ENCODE measurements around the gene CELF3. TPM values are rescaled to one million over a fixed set of nuclear protein-coding genes. Genes with fewer than 3 reads are reported as not detected.

The CELF3 gene
- total and polyA plus RNA-seq, 2 donors (not counting 1 experiment from before 2014, with no cell fraction given), result not detected

DNA sequence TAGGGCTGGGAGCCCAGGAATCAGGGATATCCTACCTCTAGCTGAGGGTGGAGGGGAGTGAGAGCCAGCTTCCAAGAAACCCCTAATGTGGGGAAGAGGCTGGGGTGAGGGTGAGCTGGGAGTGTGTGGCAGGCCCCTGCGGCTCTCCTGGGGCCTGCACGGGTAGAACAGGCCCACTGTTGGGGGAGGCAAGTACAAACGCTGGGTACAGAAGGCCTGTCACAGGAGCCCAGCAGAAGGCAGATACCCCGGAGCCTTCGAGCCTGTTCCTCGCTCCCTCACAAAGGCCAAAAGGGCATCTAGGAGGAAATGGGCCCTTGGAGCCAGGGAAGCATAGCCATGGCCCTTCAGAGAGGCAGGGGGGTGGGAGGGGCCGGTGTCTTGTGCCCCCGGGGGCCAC, 13.7 kb downstream of the CELF3 start:
- Histone ChIP-seq H3K36me3 (replicated peaks in 1 of 2; ENCODE audit: control extremely low read depth in 1 of 2, control insufficient read depth in 1 of 2, extremely low read depth in 1 of 2, insufficient read depth in 2 of 2, low read length in 1 of 2) (peaks cover 3 to 20% of the 10 kb centered on the region in 2 experiments), H3K9me3 (ENCODE audit: control extremely low read depth in 1 of 3, control insufficient read depth in 2 of 3, insufficient read depth in 1 of 3, low read length in 2 of 3) (no peaks in the 10 kb centered on the region), H3K27ac (ENCODE audit: low read length in 2 of 2) (no peak overlapping the region), H3K27me3 (replicated peaks in 1 of 4; ENCODE audit: control extremely low read depth in 1 of 4, control insufficient read depth in 3 of 4, insufficient read depth in 4 of 4, low read length in 3 of 4) (peaks cover 0 to 5% (median 0%) of the 10 kb centered on the region in 4 experiments), H3K4me2 (replicated peaks; ENCODE audit: low read depth, low read length, poor library complexity, severe bottlenecking) (no peak overlapping the region), H2AFZ (ENCODE audit: insufficient read depth, low read depth, low read length, poor library complexity, severe bottlenecking) (no peak overlapping the region), H3K79me2 (ENCODE audit: control insufficient read depth, insufficient read depth, low read length) (no peaks in the 10 kb centered on the region), H3K4me1 (ENCODE audit: control insufficient read depth in 2 of 2, insufficient read depth in 2 of 2, low read length in 2 of 2) (no peaks in the 10 kb centered on the region), H4K20me1 (ENCODE audit: control insufficient read depth, insufficient read depth, low read length, poor library complexity, severe bottlenecking) (no peaks in the 10 kb centered on the region), H3K9ac (ENCODE audit: low read length) (no peak overlapping the region), H3K4me3 (ENCODE audit: control extremely low read depth in 1 of 5, extremely low read depth in 1 of 5, insufficient read depth in 1 of 5, low read depth in 2 of 5, low read length in 4 of 5) (no peak overlapping the region)
- DNase-seq (no peak), ATAC-seq (ENCODE audit: low read depth) (no peak)
- CTCF ChIA-PET, result no interaction called here
- Mint-ChIP-seq H3K9me3 (ENCODE audit: insufficient read depth) (no peaks in the 10 kb centered on the region), H3K27me3 (no peaks in the 10 kb centered on the region), H3K4me1 (no peaks in the 10 kb centered on the region), H3K4me3 (no peak overlapping the region), H3K27ac (no peak overlapping the region)
- WGBS (ENCODE audit: insufficient coverage), result 47% methylated on average over 8 of the region's 8 CpGs
- intact Hi-C loops (cut with micrococcal nuclease), result no loop called here
- POLR2A ChIA-PET, result no interaction called here
- TF ChIP-seq, protein P1, sequence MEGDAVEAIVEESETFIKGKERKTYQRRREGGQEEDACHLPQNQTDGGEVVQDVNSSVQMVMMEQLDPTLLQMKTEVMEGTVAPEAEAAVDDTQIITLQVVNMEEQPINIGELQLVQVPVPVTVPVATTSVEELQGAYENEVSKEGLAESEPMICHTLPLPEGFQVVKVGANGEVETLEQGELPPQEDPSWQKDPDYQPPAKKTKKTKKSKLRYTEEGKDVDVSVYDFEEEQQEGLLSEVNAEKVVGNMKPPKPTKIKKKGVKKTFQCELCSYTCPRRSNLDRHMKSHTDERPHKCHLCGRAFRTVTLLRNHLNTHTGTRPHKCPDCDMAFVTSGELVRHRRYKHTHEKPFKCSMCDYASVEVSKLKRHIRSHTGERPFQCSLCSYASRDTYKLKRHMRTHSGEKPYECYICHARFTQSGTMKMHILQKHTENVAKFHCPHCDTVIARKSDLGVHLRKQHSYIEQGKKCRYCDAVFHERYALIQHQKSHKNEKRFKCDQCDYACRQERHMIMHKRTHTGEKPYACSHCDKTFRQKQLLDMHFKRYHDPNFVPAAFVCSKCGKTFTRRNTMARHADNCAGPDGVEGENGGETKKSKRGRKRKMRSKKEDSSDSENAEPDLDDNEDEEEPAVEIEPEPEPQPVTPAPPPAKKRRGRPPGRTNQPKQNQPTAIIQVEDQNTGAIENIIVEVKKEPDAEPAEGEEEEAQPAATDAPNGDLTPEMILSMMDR (IDR thresholded peaks at IDR 0.05), result no peak
- no peak for TF ChIP-seq EZH2 (IDR thresholded peaks at IDR 0.05; ENCODE audit: borderline replicate concordance, insufficient read depth, low read depth, low read length, poor library complexity, severe bottlenecking)

DNA sequence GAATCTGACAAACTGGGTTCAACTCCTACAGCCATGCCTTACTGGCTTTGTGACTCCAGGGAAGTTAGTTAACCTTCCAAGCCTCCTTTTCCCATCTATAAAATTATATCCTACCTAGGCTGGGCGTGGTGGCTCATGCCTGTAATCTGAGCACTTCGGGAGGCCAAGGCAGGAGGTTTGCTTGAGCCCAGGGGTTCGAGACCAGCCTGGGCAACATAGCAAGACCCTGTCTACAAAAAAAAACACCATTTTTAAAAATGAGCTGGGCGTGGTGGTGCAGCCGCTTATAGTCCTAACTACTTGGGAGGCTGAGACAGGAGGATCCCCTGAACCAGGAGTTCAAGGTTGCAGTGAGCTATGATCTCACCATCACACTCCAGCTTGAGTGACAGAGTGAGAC, 15.1 kb downstream of the CELF3 start:
- Mint-ChIP-seq H3K27ac (no peak overlapping the region), H3K9me3 (ENCODE audit: insufficient read depth) (no peaks in the 10 kb centered on the region), H3K4me3 (no peak overlapping the region), H3K4me1 (no peaks in the 10 kb centered on the region), H3K27me3 (no peaks in the 10 kb centered on the region)
- ChIA-PET POLR2A (no interaction called here), CTCF (no interaction called here)
- Histone ChIP-seq H3K9ac (ENCODE audit: low read length) (no peak overlapping the region), H3K36me3 (replicated peaks in 1 of 2; ENCODE audit: control extremely low read depth in 1 of 2, control insufficient read depth in 1 of 2, extremely low read depth in 1 of 2, insufficient read depth in 2 of 2, low read length in 1 of 2) (peaks cover 3 to 28% of the 10 kb centered on the region in 2 experiments), H3K4me2 (replicated peaks; ENCODE audit: low read depth, low read length, poor library complexity, severe bottlenecking) (no peak overlapping the region), H3K9me3 (ENCODE audit: control extremely low read depth in 1 of 3, control insufficient read depth in 2 of 3, insufficient read depth in 1 of 3, low read length in 2 of 3) (no peaks in the 10 kb centered on the region), H2AFZ (ENCODE audit: insufficient read depth, low read depth, low read length, poor library complexity, severe bottlenecking) (no peak overlapping the region), H4K20me1 (ENCODE audit: control insufficient read depth, insufficient read depth, low read length, poor library complexity, severe bottlenecking) (no peaks in the 10 kb centered on the region), H3K4me1 (ENCODE audit: control insufficient read depth in 2 of 2, insufficient read depth in 2 of 2, low read length in 2 of 2) (no peaks in the 10 kb centered on the region), H3K4me3 (ENCODE audit: control extremely low read depth in 1 of 5, extremely low read depth in 1 of 5, insufficient read depth in 1 of 5, low read depth in 2 of 5, low read length in 4 of 5) (no peak overlapping the region), H3K27me3 (replicated peaks in 1 of 4; ENCODE audit: control extremely low read depth in 1 of 4, control insufficient read depth in 3 of 4, insufficient read depth in 4 of 4, low read length in 3 of 4) (peaks cover 0 to 5% (median 0%) of the 10 kb centered on the region in 4 experiments), H3K79me2 (ENCODE audit: control insufficient read depth, insufficient read depth, low read length) (no peaks in the 10 kb centered on the region), H3K27ac (ENCODE audit: low read length in 2 of 2) (no peak overlapping the region)
- TF ChIP-seq, protein P1 (IDR thresholded peaks at IDR 0.05), result no peak
- no peak for TF ChIP-seq EZH2 (IDR thresholded peaks at IDR 0.05; ENCODE audit: borderline replicate concordance, insufficient read depth, low read depth, low read length, poor library complexity, severe bottlenecking)
- ATAC-seq (ENCODE audit: low read depth) (no peak), DNase-seq (no peak)
- intact Hi-C loops (cut with micrococcal nuclease), result no loop called here
- 93% methylated on average over 4 of the region's 5 CpGs for WGBS (ENCODE audit: insufficient coverage)
